HepG2 (cell line): ENCODE data around the gene ZNF865. TPM values are rescaled to one million over a fixed set of nuclear protein-coding genes. Genes with fewer than 3 reads are reported as not detected.

Experiments
- ATAC-seq: fragments of 200-7000 bp; cut with Tn5 transposase; 3 replicates; pipeline ENCODE4 v1.9.1; 2020; ENCODE audit warnings: mild to moderate bottlenecking, moderate library complexity
- BruUV-seq: library from RNA; stranded (reverse); fragments of 400-500 nt; replicated peaks from 2 replicates; lab custom pipeline; 2021; lab: Mats Ljungman, UMichigan
- CTCF ChIA-PET: fragments of 300-600 bp; formaldehyde crosslinking; extraction: SDS; loops from one replicate; lab custom pipeline; 2021; ENCODE audit warnings: low total read pairs, inconsistent platforms, low intra/inter-chr PET ratio; lab: Yijun Ruan, JAX
- POLR2A ChIA-PET: fragments of 350-600 bp; sonication (Branson Sonifier 250); formaldehyde crosslinking; loops from one replicate; lab custom pipeline; 2020; ENCODE audit warnings: antibody characterized with exemption, inconsistent platforms; lab: Yijun Ruan, JAX
- DNase-seq: peaks from one replicate; pipeline ENCODE4 v3.0.0-alpha.2; 2015; ENCODE audit warnings: low spot score
- FAIRE-seq: peaks from 3 replicates; lab custom pipeline; 2011; peaks lifted over from hg19 to GRCh38; lab: Jason Lieb, UNC
- H2AFZ ChIP-seq: one replicate; pipeline ENCODE4 v1.6.1; 2011; ENCODE audit warnings: low read length, inconsistent platforms
- H3K27ac ChIP-seq: fragments of 300-600 bp; 3 replicates; pipeline ENCODE4 v1.8.0; 2011; ENCODE audit warnings: mixed run types, mild to moderate bottlenecking, mixed read lengths, low read length, inconsistent platforms; ENCODE audit not compliant: insufficient read depth; ENCODE audit errors: extremely low read length
- H3K27me3 ChIP-seq, 2 experiments: fragments of 200-600 bp in 1 of 2; 2 replicates in 1 of 2; 3 replicates in 1 of 2; pipeline versions ENCODE4 v1.6.0 to v1.8.0; 2011; ENCODE audit warnings: low read length in 2 of 2, mild to moderate bottlenecking in 2 of 2, moderate library complexity in 2 of 2, inconsistent platforms in 1 of 2; ENCODE audit not compliant: insufficient read depth in 2 of 2, control insufficient read depth in 1 of 2
- H3K36me3 ChIP-seq, 2 experiments: fragments of 200-600 bp in 1 of 2; replicated peaks in 1 of 2; 2 replicates in 1 of 2; 3 replicates in 1 of 2; pipeline versions ENCODE4 v1.5.1 to v1.8.0; 2011; ENCODE audit warnings: low read length in 2 of 2, inconsistent platforms in 1 of 2; ENCODE audit not compliant: insufficient read depth in 2 of 2, control insufficient read depth in 1 of 2
- H3K4me1 ChIP-seq: 2 replicates; pipeline ENCODE4 v1.5.1; 2012; ENCODE audit warnings: low read length, inconsistent platforms; ENCODE audit not compliant: insufficient read depth
- H3K4me2 ChIP-seq: 2 replicates; pipeline ENCODE4 v1.6.0; 2011; ENCODE audit warnings: low read depth, low read length, inconsistent platforms
- H3K4me3 ChIP-seq, 3 experiments: fragments of 200-600 bp in 1 of 3; sonication (generic), shearing (Covaris generic) in 1 of 3; replicated peaks in 1 of 3; 2 replicates each; pipeline ENCODE4 v1.5.1; 2011 to 2016; ENCODE audit warnings: low read length in 3 of 3, inconsistent platforms in 2 of 3, low read depth in 2 of 3, mild to moderate bottlenecking in 2 of 3, control low read depth in 1 of 3, mixed read lengths in 1 of 3; ENCODE audit not compliant: insufficient read depth in 1 of 3
- H3K79me2 ChIP-seq: one replicate; pipeline ENCODE4 v1.6.1; 2011; ENCODE audit warnings: low read length, inconsistent platforms; ENCODE audit not compliant: insufficient read depth
- H3K9ac ChIP-seq: 2 replicates; pipeline ENCODE4 v1.6.0; 2011; ENCODE audit warnings: mild to moderate bottlenecking, low read depth, low read length, inconsistent platforms; ENCODE audit not compliant: insufficient read depth
- H3K9me3 ChIP-seq: 2 replicates; pipeline ENCODE4 v1.5.1; 2012; ENCODE audit warnings: mild to moderate bottlenecking, low read length
- H4K20me1 ChIP-seq: 2 replicates; pipeline ENCODE4 v1.6.0; 2011; ENCODE audit warnings: inconsistent platforms, mild to moderate bottlenecking, low read length, moderate library complexity; ENCODE audit not compliant: insufficient read depth
- ATRX ChIP-seq: sonication (generic); formaldehyde crosslinking; IDR thresholded peaks from 2 replicates; pipeline ENCODE4 v1.4.0; 2020; ENCODE audit warnings: missing genetic modification reagents, borderline replicate concordance
- GLI4 ChIP-seq: sonication (generic); formaldehyde crosslinking; IDR thresholded peaks from 2 replicates; pipeline ENCODE4 v1.5.1; 2020; ENCODE audit warnings: missing genetic modification reagents, mild to moderate bottlenecking, moderate library complexity, borderline replicate concordance
- KLF15 ChIP-seq: sonication (generic); formaldehyde crosslinking; IDR thresholded peaks from 2 replicates; pipeline ENCODE4 v1.8.1; 2023; ENCODE audit warnings: borderline replicate concordance, mild to moderate bottlenecking, inconsistent platforms, missing genetic modification reagents, mixed read lengths
- NFKB2 ChIP-seq: sonication (generic); formaldehyde crosslinking; IDR thresholded peaks from 2 replicates; pipeline ENCODE4 v1.4.0; 2020; ENCODE audit warnings: missing genetic modification reagents, borderline replicate concordance
- TCF12 ChIP-seq, 2 experiments: fragments of 450-650 bp in 1 of 2; sonication (generic) in 1 of 2; formaldehyde crosslinking in 1 of 2; IDR thresholded peaks; 2 replicates each; pipeline versions ENCODE4 v1.6.1 to v1.8.0; 2017 to 2022; ENCODE audit warnings: antibody characterized with exemption in 1 of 2, mild to moderate bottlenecking in 1 of 2, missing genetic modification reagents in 1 of 2, moderate library complexity in 1 of 2
- ZNF337 ChIP-seq: sonication (generic); formaldehyde crosslinking; IDR thresholded peaks from 2 replicates; pipeline ENCODE4 v1.5.1; 2020; ENCODE audit warnings: missing genetic modification reagents, low read depth, mild to moderate bottlenecking, borderline replicate concordance
- ZNF441 ChIP-seq: sonication (generic); formaldehyde crosslinking; IDR thresholded peaks from 2 replicates; pipeline ENCODE4 v1.7.0; 2021; ENCODE audit warnings: missing genetic modification reagents, borderline replicate concordance
- ZNF543 ChIP-seq: sonication (generic); formaldehyde crosslinking; IDR thresholded peaks from 2 replicates; pipeline ENCODE4 v1.4.0; 2020; ENCODE audit warnings: mild to moderate bottlenecking, missing genetic modification reagents
- ZNF615 ChIP-seq: sonication (generic); formaldehyde crosslinking; IDR thresholded peaks from 2 replicates; pipeline ENCODE4 v1.5.0; 2020; ENCODE audit warnings: mild to moderate bottlenecking, missing genetic modification reagents, borderline replicate concordance
- WGBS: methylation state at CpG from one replicate; pipeline ENCODE4 v1.1.6; 2017; ENCODE audit warnings: low lambda C conversion rate; 5-methylcytosine and 5-hydroxymethylcytosine counted together
- in situ Hi-C: cut with HindIII; loops from 2 replicates; pipeline ENCODE4 v1.10.0; 2017; ENCODE audit warnings: low pct_unique_long_range_greater_than_20kb; ENCODE audit not compliant: extremely low pct_ligation_motif_present
- intact Hi-C: fragments of 100-400 bp; cut with micrococcal nuclease; formaldehyde crosslinking; loops from one replicate; pipeline ENCODE4 v1.10.0; 2022; ENCODE audit not compliant: unreplicated experiment
- polyA plus RNA-seq, 8 experiments: library from polyadenylated mRNA; depleted of rRNA in 3 of 8; stranded (reverse) in 7 of 8; unstranded in 1 of 8; fragments of >200 nt; fragmentation: Illumina TruSeq in 4 of 8; extraction: Trizol in 4 of 8; gene quantifications; 2 replicates each; pipeline versions ENCODE4 v1.2.1 to v1.2.3, GENCODE V29; 2011 to 2016; ENCODE audit warnings: low read depth in 4 of 8, missing spikeins in 1 of 8, mixed read lengths in 1 of 8; ENCODE audit not compliant: insufficient read depth in 1 of 8
- total RNA-seq, 5 experiments: library from RNA; depleted of rRNA; stranded (reverse); fragments of >200 nt; fragmentation: Illumina TruSeq; extraction: Trizol; gene quantifications; 2 replicates each; pipeline ENCODE4 v1.2.3, GENCODE V29; 2016; ENCODE audit warnings: low read depth in 1 of 5
- TF ChIP-seq, protein P1 (sequence below): sonication (generic); formaldehyde crosslinking; IDR thresholded peaks from 2 replicates; pipeline ENCODE4 v1.4.0; 2020; ENCODE audit warnings: mild to moderate bottlenecking, missing genetic modification reagents
- TF ChIP-seq, protein P2 (sequence below): sonication (generic); formaldehyde crosslinking; IDR thresholded peaks from 2 replicates; pipeline ENCODE4 v1.8.1; 2023; ENCODE audit warnings: missing genetic modification reagents, mild to moderate bottlenecking, borderline replicate concordance

Gene ZNF865
- total and polyA plus RNA-seq, 2 of the 13 experiments (the other 11 are each of a cell fraction or from before 2014, with no cell fraction given): 0.93 to 1.0 TPM

DNA sequence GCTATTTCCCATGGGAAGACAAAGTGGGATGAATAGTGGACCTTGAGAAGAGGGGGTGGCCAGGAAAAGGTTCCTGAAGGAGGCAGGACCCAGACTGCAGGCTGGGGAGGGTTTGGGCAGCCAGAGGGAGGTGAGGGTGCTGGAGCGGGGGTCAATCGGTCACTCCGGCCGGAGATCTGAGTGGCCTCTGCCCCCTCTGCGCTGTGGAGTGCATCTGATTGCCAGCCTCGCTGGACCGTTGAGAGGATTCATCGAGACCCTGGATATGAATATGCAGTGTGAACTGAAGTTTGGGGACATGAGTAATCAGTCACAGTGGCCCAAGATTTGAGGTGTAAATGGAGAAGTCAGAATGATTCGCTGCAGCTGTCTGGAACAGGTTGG is 29.9 kb downstream of the ZNF865 start:
- Histone ChIP-seq H3K79me2 (peaks cover 23% of the 10 kb centered on the region), H4K20me1 (no peaks in the 10 kb centered on the region), H3K27ac (peak overlapping the region; percentile 86), H3K36me3 (no peaks in the 10 kb centered on the region), H3K4me3 (peak overlapping the region; percentile 93 to 100 (median 94)), H3K9me3 (no peaks in the 10 kb centered on the region), H3K4me1 (peaks cover 54% of the 10 kb centered on the region), H3K9ac (peak overlapping the region; percentile 99), H2AFZ (no peak overlapping the region), H3K4me2 (peak overlapping the region; percentile 98), H3K27me3 (no peaks in the 10 kb centered on the region; a peak in 1 of 5 replicates)
- no peak for FAIRE-seq
- intact Hi-C loops (loop anchor here (1.0 to 10.0 kb wide), 2 partner anchors 51 to 116 kb away; partner anchors contain the start of gene ZNF579), in situ Hi-C loops (no loop called here)
- ATAC-seq: no peak
- ChIA-PET POLR2A (interaction anchor here (0.6 to 3.3 kb wide), 5 partner anchors 11 to 36 kb away, joined by 3 to 15 read pairs (median 4); partner anchors contain the start of genes FIZ1, U2AF2, ZNF784 and ZNF865), CTCF (interaction anchor here (1.2 kb wide), 1 partner anchor 19 kb away, joined by 4 read pairs; no protein-coding TSS in a partner anchor)
- TF ChIP-seq ATRX (CRISPR knock-in tag): no peak
- TF ChIP-seq, protein P1, sequence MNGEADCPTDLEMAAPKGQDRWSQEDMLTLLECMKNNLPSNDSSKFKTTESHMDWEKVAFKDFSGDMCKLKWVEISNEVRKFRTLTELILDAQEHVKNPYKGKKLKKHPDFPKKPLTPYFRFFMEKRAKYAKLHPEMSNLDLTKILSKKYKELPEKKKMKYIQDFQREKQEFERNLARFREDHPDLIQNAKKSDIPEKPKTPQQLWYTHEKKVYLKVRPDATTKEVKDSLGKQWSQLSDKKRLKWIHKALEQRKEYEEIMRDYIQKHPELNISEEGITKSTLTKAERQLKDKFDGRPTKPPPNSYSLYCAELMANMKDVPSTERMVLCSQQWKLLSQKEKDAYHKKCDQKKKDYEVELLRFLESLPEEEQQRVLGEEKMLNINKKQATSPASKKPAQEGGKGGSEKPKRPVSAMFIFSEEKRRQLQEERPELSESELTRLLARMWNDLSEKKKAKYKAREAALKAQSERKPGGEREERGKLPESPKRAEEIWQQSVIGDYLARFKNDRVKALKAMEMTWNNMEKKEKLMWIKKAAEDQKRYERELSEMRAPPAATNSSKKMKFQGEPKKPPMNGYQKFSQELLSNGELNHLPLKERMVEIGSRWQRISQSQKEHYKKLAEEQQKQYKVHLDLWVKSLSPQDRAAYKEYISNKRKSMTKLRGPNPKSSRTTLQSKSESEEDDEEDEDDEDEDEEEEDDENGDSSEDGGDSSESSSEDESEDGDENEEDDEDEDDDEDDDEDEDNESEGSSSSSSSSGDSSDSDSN (CRISPR knock-in tag): 0 out of 2 replicates have a peak, but pooled peaks have one; percentile 13
- TF ChIP-seq KLF15 (CRISPR knock-in tag): no peak
- TF ChIP-seq ZNF441: no peak
- TF ChIP-seq ZNF337 (CRISPR knock-in tag): 0 out of 2 replicates have a peak, but pooled peaks have one; percentile 8
- TF ChIP-seq, protein P2, sequence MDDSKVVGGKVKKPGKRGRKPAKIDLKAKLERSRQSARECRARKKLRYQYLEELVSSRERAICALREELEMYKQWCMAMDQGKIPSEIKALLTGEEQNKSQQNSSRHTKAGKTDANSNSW (CRISPR knock-in tag): 0 out of 2 replicates have a peak, but pooled peaks have one; percentile 6
- no peak for TF ChIP-seq ZNF615 (CRISPR knock-in tag)
- no peak for TF ChIP-seq TCF12 (IDR thresholded peaks at IDR 0.05)
- no peak for TF ChIP-seq TCF12 (CRISPR knock-in tag; IDR thresholded peaks at IDR 0.05)
- TF ChIP-seq ZNF543: peak; percentile 4; the same call in 1 of the 2 replicates
- TF ChIP-seq NFKB2: 0 out of 2 replicates have a peak, but pooled peaks have one; percentile 9
- TF ChIP-seq GLI4 (CRISPR knock-in tag): no peak
- BruUV-seq: TSS peak; percentile 68
- DNase-seq: no peak
- 0% methylated on average over 9 of the region's 9 CpGs for WGBS
